HG02981 (cell line): Measurements from ENCODE around the gene SNX24.

ENCODE experiments used
- ATAC-seq: cut with Tn5 transposase; IDR thresholded peaks from one replicate; pipeline ENCODE4 v1.9.1; 2021; ENCODE audit warnings: mild to moderate bottlenecking, moderate library complexity; ENCODE audit not compliant: unreplicated experiment

SNX24 gene

GRCh38 chr5:122915717-122916461 is 70.5 kb downstream of the SNX24 start:
- ATAC-seq: peak; percentile 92

- ATAC-seq: no peak
These were observed 71.1 kb downstream of the SNX24 start for GRCh38 chr5:122916490-122916889.

GRCh38 chr5:122919969-122920368 is 74.6 kb downstream of the SNX24 start:
- ATAC-seq: no peak

GRCh38 chr5:122921826-122922225 is 76.4 kb downstream of the SNX24 start:
- no peak for ATAC-seq

- ATAC-seq: no peak
These were observed 78.8 kb downstream of the SNX24 start for GRCh38 chr5:122924203-122924602.

GRCh38 chr5:122924719-122925395 is 79.4 kb downstream of the SNX24 start:
- ATAC-seq: no peak

- no peak for ATAC-seq
These were observed 83.6 kb downstream of the SNX24 start for GRCh38 chr5:122929001-122929400.

- ATAC-seq: no peak
These were observed 84.6 kb downstream of the SNX24 start for GRCh38 chr5:122929980-122930379.

- no peak for ATAC-seq
These were observed 88.5 kb downstream of the SNX24 start for GRCh38 chr5:122933956-122934355.

GRCh38 chr5:122936088-122936487 is 90.7 kb downstream of the SNX24 start:
- no peak for ATAC-seq

- ATAC-seq: no peak
These were observed 92.5 kb downstream of the SNX24 start for GRCh38 chr5:122937914-122938313.

- no peak for ATAC-seq
These were observed 95.5 kb downstream of the SNX24 start for GRCh38 chr5:122940890-122941289.

- no peak for ATAC-seq
These were observed 96.3 kb downstream of the SNX24 start for GRCh38 chr5:122941737-122942136.

GRCh38 chr5:122942164-122942914 is 96.9 kb downstream of the SNX24 start:
- no peak for ATAC-seq

- no peak for ATAC-seq
These were observed 97.8 kb downstream of the SNX24 start for GRCh38 chr5:122943050-122943698.

GRCh38 chr5:122944051-122944450 is 98.6 kb downstream of the SNX24 start:
- ATAC-seq: no peak

GRCh38 chr5:122947372-122947771 is 102.0 kb downstream of the SNX24 start:
- ATAC-seq: no peak

- no peak for ATAC-seq
These were observed 102.4 kb downstream of the SNX24 start for GRCh38 chr5:122947772-122948171.

- ATAC-seq: no peak
These were observed 102.9 kb downstream of the SNX24 start for GRCh38 chr5:122948319-122948718.

GRCh38 chr5:122951658-122952057 is 106.2 kb downstream of the SNX24 start:
- ATAC-seq: no peak

- no peak for ATAC-seq
These were observed 109.3 kb downstream of the SNX24 start for GRCh38 chr5:122954719-122955118.
